CD4-positive, alpha-beta memory T cell (primary cell): ENCODE data around the gene GCLC. TPM values are rescaled to one million over a fixed set of nuclear protein-coding genes. Genes with fewer than 3 reads are reported as not detected.

Source experiments
- CTCF ChIA-PET: fragments of 350-600 bp; sonication (Branson Sonifier 250); formaldehyde crosslinking; loops from one replicate; lab custom pipeline; 2021; ENCODE audit warnings: inconsistent platforms; ENCODE audit not compliant: partially characterized antibody; lab: Charles Lee
- POLR2A ChIA-PET: fragments of 350-600 bp; sonication (Branson Sonifier 250); formaldehyde crosslinking; loops from one replicate; lab custom pipeline; 2021; ENCODE audit not compliant: partially characterized antibody; lab: Charles Lee
- DNase-seq, 5 donors: peaks; one replicate each; pipeline versions ENCODE4 v3.0.0 to v3.0.0-alpha.2; 2020 to 2022; ENCODE audit warnings: mixed read lengths in 1 of 5
- H3K27ac ChIP-seq: one replicate; pipeline ENCODE4 v1.7.0; 2013; ENCODE audit warnings: low read depth, low read length
- H3K27me3 ChIP-seq: 2 replicates; pipeline ENCODE4 v1.7.0; 2013; ENCODE audit warnings: mild to moderate bottlenecking, low read length, moderate library complexity; ENCODE audit not compliant: insufficient read depth
- H3K36me3 ChIP-seq: 2 replicates; pipeline ENCODE4 v1.7.0; 2013; ENCODE audit warnings: mild to moderate bottlenecking, low read length, moderate library complexity; ENCODE audit not compliant: insufficient read depth
- H3K4me1 ChIP-seq: 2 replicates; pipeline ENCODE4 v1.7.0; 2013; ENCODE audit warnings: mild to moderate bottlenecking, low read length, moderate library complexity; ENCODE audit not compliant: insufficient read depth
- H3K4me3 ChIP-seq, 2 donors: one replicate each; pipeline ENCODE4 v1.7.0; 2013; ENCODE audit warnings: low read length in 2 of 2, mild to moderate bottlenecking in 1 of 2
- H3K9me3 ChIP-seq, 2 donors: one replicate each; pipeline ENCODE4 v1.7.0; 2013; ENCODE audit warnings: low read length in 2 of 2, control low read depth in 1 of 2; ENCODE audit not compliant: control insufficient read depth in 1 of 2
- H3K27ac Mint-ChIP-seq, 7 donors: one replicate each; pipeline ENCODE4 v1.8.0; 2020 to 2021; ENCODE audit warnings: mixed read lengths in 7 of 7, mild to moderate bottlenecking in 6 of 7, inconsistent platforms in 3 of 7, moderate library complexity in 3 of 7
- H3K27me3 Mint-ChIP-seq, 2 donors: one replicate each; pipeline ENCODE4 v1.8.0; 2020 to 2021; ENCODE audit warnings: mixed read lengths in 2 of 2
- H3K36me3 Mint-ChIP-seq, 2 donors: one replicate each; pipeline ENCODE4 v1.8.0; 2020 to 2021; ENCODE audit warnings: mixed read lengths in 2 of 2, inconsistent platforms in 1 of 2, mild to moderate bottlenecking in 1 of 2
- H3K4me1 Mint-ChIP-seq, 4 donors: one replicate each; pipeline ENCODE4 v1.8.0; 2020 to 2021; ENCODE audit warnings: mixed read lengths in 4 of 4, mild to moderate bottlenecking in 1 of 4
- H3K4me3 Mint-ChIP-seq, 8 donors: one replicate each; pipeline ENCODE4 v1.8.0; 2020 to 2021; ENCODE audit warnings: mixed read lengths in 8 of 8, mild to moderate bottlenecking in 7 of 8, moderate library complexity in 6 of 8, inconsistent platforms in 3 of 8
- H3K9me3 Mint-ChIP-seq, 8 donors: one replicate each; pipeline ENCODE4 v1.8.0; 2020 to 2021; ENCODE audit warnings: mixed read lengths in 8 of 8, mild to moderate bottlenecking in 5 of 8, inconsistent platforms in 3 of 8, moderate library complexity in 1 of 8
- intact Hi-C: fragments of 100-400 bp; cut with micrococcal nuclease; formaldehyde crosslinking; loops from one replicate; pipeline ENCODE4 v1.15.1; 2023
- polyA plus RNA-seq, 2 donors: library from polyadenylated mRNA; unstranded; fragments of 300-500 nt; fragmentation: Illumina TruSeq; gene quantifications; one replicate each; pipeline ENCODE4 v1.2.3, GENCODE V29; 2021
- total RNA-seq, 2 experiments: library from RNA; stranded (reverse); gene quantifications; one replicate each; pipeline ENCODE4 v1.2.3, GENCODE V29; 2021

The GCLC gene
- total and polyA plus RNA-seq, 4 experiments from 2014 or later: 8.8 to 40.9 (median 25.0) TPM

DNA sequence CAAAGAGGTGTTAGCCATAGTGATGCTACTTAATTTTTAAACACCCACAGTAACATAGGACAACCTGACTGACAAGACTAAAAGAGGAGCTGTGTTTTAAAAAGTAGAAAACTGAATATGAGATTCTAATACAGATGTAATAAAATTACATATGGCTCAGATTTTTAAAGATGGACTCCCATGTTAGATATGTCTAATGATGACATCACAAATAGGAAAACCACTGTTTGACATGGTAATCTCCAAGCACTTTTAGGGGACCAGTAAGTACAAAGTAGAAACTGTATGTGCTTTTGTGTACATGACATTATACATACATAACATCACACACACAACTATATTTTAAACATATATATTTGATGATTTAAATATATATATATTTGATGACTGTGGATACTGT is 16.8 kb downstream of the GCLC start:
- no peaks in the 10 kb centered on the region for H3K4me1 ChIP-seq
- H3K4me1 Mint-ChIP-seq: peaks cover 14 to 30% (median 16%) of the 10 kb centered on the region in 4 donors
- H3K36me3 Mint-ChIP-seq: peaks cover 1 to 12% of the 10 kb centered on the region in 2 donors
- no peaks in the 10 kb centered on the region for H3K36me3 ChIP-seq
- no peak for DNase-seq
- H3K27ac Mint-ChIP-seq: no peak overlapping the region
- ChIA-PET POLR2A (no interaction called here), CTCF (interaction anchor here (1.1 to 1.4 kb wide), 2 partner anchors 20 to 200 kb away, joined by 3 read pairs; no protein-coding TSS in a partner anchor)
- H3K27ac ChIP-seq: no peak overlapping the region
- H3K9me3 Mint-ChIP-seq: no peaks in the 10 kb centered on the region
- H3K27me3 Mint-ChIP-seq: no peaks in the 10 kb centered on the region
- H3K4me3 ChIP-seq: no peak overlapping the region
- H3K27me3 ChIP-seq: no peaks in the 10 kb centered on the region
- H3K4me3 Mint-ChIP-seq: no peak overlapping the region
- H3K9me3 ChIP-seq: no peaks in the 10 kb centered on the region
- intact Hi-C loops: no loop called here

DNA sequence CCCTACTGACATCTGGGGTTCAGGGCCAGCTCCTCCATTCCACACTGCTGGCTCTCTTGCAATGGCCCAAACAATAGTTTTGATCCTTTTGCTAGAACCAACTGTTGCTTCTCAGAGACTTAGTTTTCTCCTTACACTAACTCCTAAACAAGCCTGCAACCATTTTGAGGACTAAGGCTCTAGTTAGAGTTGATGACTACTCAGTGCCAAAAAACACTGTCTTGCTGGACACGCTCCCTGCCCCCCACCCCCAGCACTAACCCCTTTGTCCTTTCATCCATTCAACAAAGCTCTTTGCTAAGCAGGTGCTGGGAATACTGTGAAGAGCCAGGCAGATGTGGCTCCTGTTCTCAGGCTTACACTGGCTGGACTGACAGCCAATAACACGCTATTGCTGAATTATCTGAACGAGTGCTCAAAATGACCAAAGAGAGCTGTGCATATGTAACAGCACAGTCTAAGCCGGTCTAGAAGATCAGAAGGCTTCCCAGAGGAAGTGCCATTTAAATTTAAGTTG is 17.6 kb downstream of the GCLC start:
- Histone ChIP-seq H3K9me3 (no peaks in the 10 kb centered on the region), H3K4me3 (no peak overlapping the region), H3K27me3 (no peaks in the 10 kb centered on the region), H3K27ac (no peak overlapping the region), H3K4me1 (no peaks in the 10 kb centered on the region), H3K36me3 (no peaks in the 10 kb centered on the region)
- Mint-ChIP-seq H3K27me3 (no peaks in the 10 kb centered on the region), H3K27ac (no peak overlapping the region), H3K4me3 (no peak overlapping the region), H3K4me1 (peaks cover 6 to 22% (median 12%) of the 10 kb centered on the region in 4 donors), H3K9me3 (no peaks in the 10 kb centered on the region), H3K36me3 (peaks cover 3 to 12% of the 10 kb centered on the region in 2 donors)
- ChIA-PET POLR2A (no interaction called here), CTCF (interaction anchor here (1.1 to 1.4 kb wide), 2 partner anchors 21 to 201 kb away, joined by 3 read pairs; no protein-coding TSS in a partner anchor)
- no peak for DNase-seq
- intact Hi-C loops: no loop called here

DNA sequence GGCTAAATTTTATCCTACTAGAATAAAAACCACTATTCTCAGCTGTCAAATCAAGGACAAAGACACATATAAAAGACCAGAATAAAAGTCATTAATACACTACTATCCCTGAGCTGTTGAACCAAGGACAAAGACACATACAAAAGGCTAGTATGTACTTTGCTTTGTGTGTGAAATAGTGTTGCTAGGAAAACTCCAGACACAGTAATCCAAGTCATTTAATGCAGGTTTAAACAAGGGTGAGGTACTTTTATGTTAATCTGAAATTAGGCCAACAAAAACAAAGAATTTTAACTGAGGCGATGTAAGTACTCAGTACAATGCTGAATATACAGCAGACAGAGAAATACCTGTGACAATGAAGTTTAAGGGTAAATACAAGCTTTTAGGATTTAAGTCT is 18.9 kb downstream of the GCLC start:
- no peak overlapping the region for H3K4me3 ChIP-seq
- CTCF ChIA-PET: interaction anchor here (1.0 kb wide), 1 partner anchor 125 kb away, joined by 3 read pairs; no protein-coding TSS in a partner anchor
- intact Hi-C loops: no loop called here
- H3K9me3 ChIP-seq: no peaks in the 10 kb centered on the region
- H3K4me1 Mint-ChIP-seq: peaks cover 3 to 9% (median 7%) of the 10 kb centered on the region in 4 donors
- POLR2A ChIA-PET: no interaction called here
- DNase-seq: no peak
- H3K9me3 Mint-ChIP-seq: no peaks in the 10 kb centered on the region
- no peak overlapping the region for H3K27ac ChIP-seq
- H3K27ac Mint-ChIP-seq: no peak overlapping the region
- no peaks in the 10 kb centered on the region for H3K27me3 ChIP-seq
- H3K36me3 Mint-ChIP-seq: peaks cover 3 to 4% of the 10 kb centered on the region in 2 donors
- H3K27me3 Mint-ChIP-seq: no peaks in the 10 kb centered on the region
- no peaks in the 10 kb centered on the region for H3K4me1 ChIP-seq
- H3K36me3 ChIP-seq: no peaks in the 10 kb centered on the region
- no peak overlapping the region for H3K4me3 Mint-ChIP-seq

DNA sequence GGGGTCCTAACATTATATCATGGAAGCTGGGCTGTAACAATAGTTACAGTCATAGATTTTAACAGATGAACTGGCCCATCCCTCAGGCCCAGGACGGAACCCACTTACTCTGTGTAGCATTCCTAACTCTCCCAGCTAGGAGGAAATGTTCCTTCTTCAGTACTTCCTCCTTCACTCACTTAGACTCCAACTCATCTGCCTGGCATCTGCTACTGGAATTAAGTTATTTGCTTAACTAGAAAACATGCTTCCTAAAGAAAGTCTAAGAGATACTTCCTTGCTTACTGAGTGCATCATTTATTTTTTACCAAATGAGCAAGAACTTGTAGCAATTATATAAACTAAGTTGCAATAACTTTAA is 20.5 kb downstream of the GCLC start:
- Histone ChIP-seq H3K4me1 (no peaks in the 10 kb centered on the region), H3K9me3 (no peaks in the 10 kb centered on the region), H3K36me3 (peaks cover 8% of the 10 kb centered on the region), H3K4me3 (no peak overlapping the region), H3K27ac (no peak overlapping the region), H3K27me3 (no peaks in the 10 kb centered on the region)
- Mint-ChIP-seq H3K27me3 (no peaks in the 10 kb centered on the region), H3K4me3 (no peak overlapping the region), H3K36me3 (peaks cover 6 to 16% of the 10 kb centered on the region in 2 donors), H3K9me3 (no peaks in the 10 kb centered on the region), H3K27ac (no peak overlapping the region), H3K4me1 (peaks cover 0 to 8% (median 6%) of the 10 kb centered on the region in 4 donors)
- CTCF ChIA-PET: interaction anchor here (0.9 to 1.8 kb wide), 2 partner anchors 31 to 127 kb away, joined by 3 to 4 read pairs; no protein-coding TSS in a partner anchor
- DNase-seq: no peak
- intact Hi-C loops: no loop called here
- POLR2A ChIA-PET: no interaction called here

DNA sequence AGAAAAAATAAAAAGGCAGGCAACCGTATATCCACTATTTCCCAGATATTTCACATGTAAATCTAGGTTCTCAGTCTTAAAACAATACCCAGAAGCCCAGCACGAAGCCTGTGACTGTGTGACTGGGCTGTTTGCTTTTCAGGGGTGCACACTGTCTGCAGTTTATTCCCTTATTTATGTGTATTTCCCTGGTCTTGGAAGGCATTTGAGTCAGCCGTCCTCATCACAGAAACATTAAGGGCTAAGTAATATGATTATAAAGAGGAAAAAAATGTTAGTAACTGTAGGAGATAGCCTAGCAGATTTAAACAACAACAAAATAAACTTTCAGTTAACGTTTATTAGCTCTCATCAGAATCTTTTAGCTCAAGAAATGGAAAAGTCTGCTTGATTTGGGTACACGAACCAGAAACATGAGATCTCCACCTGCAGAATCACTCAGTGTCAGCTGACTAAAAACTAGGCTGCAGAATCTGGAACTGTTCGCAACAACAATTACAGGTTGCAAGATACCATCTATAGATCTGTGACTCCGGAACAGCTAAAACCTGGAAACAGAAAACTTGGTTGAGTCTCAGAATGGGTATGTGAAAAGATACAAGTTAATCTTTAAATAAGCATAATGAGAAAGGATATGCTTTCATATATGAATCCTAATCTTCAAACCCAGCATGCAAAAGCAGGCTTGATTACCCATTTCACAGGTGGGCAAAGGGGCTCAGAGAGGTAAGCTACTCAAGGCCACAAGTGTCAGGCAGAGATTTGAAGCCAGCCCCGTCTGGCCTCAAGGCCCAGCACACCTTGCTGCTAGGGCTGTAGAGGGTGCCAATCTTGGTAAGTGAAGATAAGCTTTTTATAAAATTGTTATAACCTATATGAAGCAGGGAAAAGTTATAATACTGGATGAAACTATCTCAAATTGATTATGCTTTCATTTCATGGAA is 21.1 kb downstream of the GCLC start:
- Mint-ChIP-seq H3K4me3 (no peak overlapping the region), H3K9me3 (no peaks in the 10 kb centered on the region), H3K4me1 (peaks cover 0 to 8% (median 5%) of the 10 kb centered on the region in 4 donors), H3K27me3 (no peaks in the 10 kb centered on the region), H3K27ac (no peak overlapping the region), H3K36me3 (peaks cover 9 to 20% of the 10 kb centered on the region in 2 donors)
- Histone ChIP-seq H3K9me3 (no peaks in the 10 kb centered on the region), H3K27ac (no peak overlapping the region), H3K27me3 (no peaks in the 10 kb centered on the region), H3K4me3 (no peak overlapping the region), H3K4me1 (no peaks in the 10 kb centered on the region), H3K36me3 (peaks cover 8% of the 10 kb centered on the region)
- POLR2A ChIA-PET: no interaction called here
- intact Hi-C loops: no loop called here
- DNase-seq: no peak
- CTCF ChIA-PET: interaction anchor here (0.9 to 1.8 kb wide), 2 partner anchors 30 to 128 kb away, joined by 3 to 4 read pairs; no protein-coding TSS in a partner anchor

DNA sequence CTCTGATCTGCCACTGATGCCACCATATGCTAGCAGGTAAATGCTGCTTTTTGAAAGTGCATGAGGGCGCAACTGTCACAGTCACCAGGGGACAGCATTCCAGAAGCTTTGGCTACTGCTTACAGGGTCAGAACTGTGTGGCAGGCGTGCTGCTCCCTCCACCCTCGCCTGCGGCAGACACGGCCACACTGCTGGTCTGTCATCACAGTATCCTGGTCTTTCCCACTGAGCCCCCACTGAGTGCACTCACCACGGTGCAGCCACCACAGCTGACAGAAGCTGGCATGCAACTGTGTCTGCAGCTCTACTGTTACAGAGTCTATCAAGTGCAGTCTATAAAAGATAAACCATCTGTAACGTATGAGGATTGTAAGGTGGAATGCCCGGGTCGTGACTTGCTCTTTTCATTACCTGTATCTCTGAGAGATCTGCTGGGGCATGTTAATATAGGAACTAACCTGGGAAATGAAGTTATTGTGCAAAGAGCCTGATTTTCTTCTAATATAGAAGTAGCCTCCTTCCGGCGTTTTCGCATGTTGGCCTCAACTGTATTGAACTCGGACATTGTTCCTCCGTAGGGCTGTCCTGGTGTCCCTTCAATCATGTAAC is 24.5 kb downstream of the GCLC start:
- H3K4me1 ChIP-seq: no peaks in the 10 kb centered on the region
- no peak overlapping the region for H3K4me3 Mint-ChIP-seq
- no peak overlapping the region for H3K4me3 ChIP-seq
- peaks cover 0 to 2% (median under 1%) of the 10 kb centered on the region in 4 donors for H3K4me1 Mint-ChIP-seq
- ChIA-PET CTCF (no interaction called here), POLR2A (no interaction called here)
- H3K27me3 Mint-ChIP-seq: no peaks in the 10 kb centered on the region
- peaks cover 8% of the 10 kb centered on the region for H3K36me3 ChIP-seq
- no peaks in the 10 kb centered on the region for H3K27me3 ChIP-seq
- H3K9me3 Mint-ChIP-seq: no peaks in the 10 kb centered on the region
- peak overlapping the region in 1 of 7 donors; percentile 11 for H3K27ac Mint-ChIP-seq
- no peak overlapping the region for H3K27ac ChIP-seq
- DNase-seq: no peak
- intact Hi-C loops: no loop called here
- no peaks in the 10 kb centered on the region for H3K9me3 ChIP-seq
- peaks cover 20 to 39% of the 10 kb centered on the region in 2 donors for H3K36me3 Mint-ChIP-seq

DNA sequence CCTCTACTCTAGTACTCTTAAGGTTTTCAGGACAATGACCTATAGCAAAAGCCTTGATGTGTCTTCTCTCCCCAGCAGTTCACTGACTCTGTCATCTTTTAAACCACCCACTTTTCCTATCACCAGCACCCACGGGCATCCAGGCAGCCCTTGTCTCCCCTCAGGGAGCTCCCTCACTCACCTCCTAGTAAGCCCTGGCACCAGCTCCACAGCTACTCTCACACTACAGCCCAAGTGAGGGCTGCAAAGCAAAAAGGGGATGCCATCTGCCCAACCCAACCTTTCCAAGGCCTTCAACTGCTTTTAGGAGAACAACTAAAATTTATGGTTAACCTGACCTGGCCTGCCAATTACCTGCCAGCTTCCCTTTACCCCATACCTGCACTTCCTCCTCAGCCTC is 26.0 kb downstream of the GCLC start:
- Histone ChIP-seq H3K9me3 (no peaks in the 10 kb centered on the region), H3K36me3 (peaks cover 16% of the 10 kb centered on the region), H3K4me1 (no peaks in the 10 kb centered on the region), H3K4me3 (no peak overlapping the region), H3K27ac (no peak overlapping the region), H3K27me3 (no peaks in the 10 kb centered on the region)
- intact Hi-C loops: no loop called here
- H3K9me3 Mint-ChIP-seq: no peaks in the 10 kb centered on the region
- peak overlapping the region in 1 of 7 donors; percentile 15 for H3K27ac Mint-ChIP-seq
- H3K36me3 Mint-ChIP-seq: peaks cover 27 to 53% of the 10 kb centered on the region in 2 donors
- CTCF ChIA-PET: no interaction called here
- POLR2A ChIA-PET: no interaction called here
- DNase-seq: no peak
- no peak overlapping the region for H3K4me3 Mint-ChIP-seq
- no peaks in the 10 kb centered on the region for H3K27me3 Mint-ChIP-seq
- H3K4me1 Mint-ChIP-seq: peaks cover 0 to 1% (median under 1%) of the 10 kb centered on the region in 4 donors
